ENCODE measurements around the gene CPEB1. TPM values are rescaled to one million over a fixed set of nuclear protein-coding genes. Genes with fewer than 3 reads are reported as not detected.

CPEB1 gene
- total and polyA plus RNA-seq, 2 experiments from 2014 or later, result 4.1 to 9.4 TPM

DNA sequence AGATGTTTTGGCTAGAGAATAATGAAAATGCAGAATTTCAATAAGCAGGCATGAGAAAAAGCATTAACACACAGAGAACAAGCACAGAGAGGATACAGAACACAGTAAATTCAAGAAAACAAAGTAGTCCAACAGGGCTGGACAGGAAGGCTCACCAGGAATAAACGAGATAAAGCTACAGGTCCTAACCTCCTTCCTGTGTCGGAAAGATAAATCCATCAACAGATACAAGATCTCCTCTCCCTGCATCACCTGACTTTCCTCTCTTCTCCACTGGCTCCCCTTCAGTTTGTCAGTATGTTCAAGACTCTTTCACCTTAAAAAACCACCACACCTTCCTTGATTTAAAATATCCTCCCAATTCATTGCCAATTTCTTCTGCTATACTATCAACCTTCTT is 11.4 kb downstream of the CPEB1 start:
- no peaks in the 10 kb centered on the region for H3K9me2 ChIP-seq (ENCODE audit: insufficient read depth)
- H3K36me3 ChIP-seq (ENCODE audit: insufficient read depth), result no peaks in the 10 kb centered on the region
- H3K27ac ChIP-seq (ENCODE audit: low read depth), result no peak overlapping the region
- no peak overlapping the region for H2AFZ ChIP-seq
- H3K4me3 ChIP-seq, result no peak overlapping the region
- no peaks in the 10 kb centered on the region; the same call in 1 of the 2 replicates for H4K20me1 ChIP-seq (replicated peaks; ENCODE audit: insufficient read depth)
- no peak overlapping the region for H3K4me3 Mint-ChIP-seq
- H3K4me1 ChIP-seq (ENCODE audit: insufficient read depth), result no peaks in the 10 kb centered on the region
- no peaks in the 10 kb centered on the region for H3K9me3 Mint-ChIP-seq
- no peak overlapping the region for H3K4me2 ChIP-seq
- DNase-seq (ENCODE audit: low spot score) (no peak), ATAC-seq (no peak)
- no peaks in the 10 kb centered on the region for H3F3A ChIP-seq (replicated peaks; ENCODE audit: low read depth)
- H3K79me2 ChIP-seq (replicated peaks; ENCODE audit: insufficient read depth), result no peaks in the 10 kb centered on the region
- TF ChIP-seq POLR2AphosphoS5 (IDR thresholded peaks at IDR 0.05; ENCODE audit: low read depth) (no peak), ZNF114 (CRISPR knock-in tag; IDR thresholded peaks at IDR 0.05) (no peak), EZH2phosphoT487 (IDR thresholded peaks at IDR 0.05; ENCODE audit: unreplicated experiment) (no peak), NANOG (IDR thresholded peaks at IDR 0.05; ENCODE audit: borderline replicate concordance) (no peak), EZH2 (IDR thresholded peaks at IDR 0.05; ENCODE audit: low read depth, unreplicated experiment) (no peak), JUNB (IDR thresholded peaks at IDR 0.05; ENCODE audit: unreplicated experiment) (no peak), STAT1 (IDR thresholded peaks at IDR 0.05; ENCODE audit: unreplicated experiment) (no peak), ZNF331 (CRISPR knock-in tag; IDR thresholded peaks at IDR 0.05; ENCODE audit: low read depth) (no peak)
- TF ChIP-seq, protein P1, sequence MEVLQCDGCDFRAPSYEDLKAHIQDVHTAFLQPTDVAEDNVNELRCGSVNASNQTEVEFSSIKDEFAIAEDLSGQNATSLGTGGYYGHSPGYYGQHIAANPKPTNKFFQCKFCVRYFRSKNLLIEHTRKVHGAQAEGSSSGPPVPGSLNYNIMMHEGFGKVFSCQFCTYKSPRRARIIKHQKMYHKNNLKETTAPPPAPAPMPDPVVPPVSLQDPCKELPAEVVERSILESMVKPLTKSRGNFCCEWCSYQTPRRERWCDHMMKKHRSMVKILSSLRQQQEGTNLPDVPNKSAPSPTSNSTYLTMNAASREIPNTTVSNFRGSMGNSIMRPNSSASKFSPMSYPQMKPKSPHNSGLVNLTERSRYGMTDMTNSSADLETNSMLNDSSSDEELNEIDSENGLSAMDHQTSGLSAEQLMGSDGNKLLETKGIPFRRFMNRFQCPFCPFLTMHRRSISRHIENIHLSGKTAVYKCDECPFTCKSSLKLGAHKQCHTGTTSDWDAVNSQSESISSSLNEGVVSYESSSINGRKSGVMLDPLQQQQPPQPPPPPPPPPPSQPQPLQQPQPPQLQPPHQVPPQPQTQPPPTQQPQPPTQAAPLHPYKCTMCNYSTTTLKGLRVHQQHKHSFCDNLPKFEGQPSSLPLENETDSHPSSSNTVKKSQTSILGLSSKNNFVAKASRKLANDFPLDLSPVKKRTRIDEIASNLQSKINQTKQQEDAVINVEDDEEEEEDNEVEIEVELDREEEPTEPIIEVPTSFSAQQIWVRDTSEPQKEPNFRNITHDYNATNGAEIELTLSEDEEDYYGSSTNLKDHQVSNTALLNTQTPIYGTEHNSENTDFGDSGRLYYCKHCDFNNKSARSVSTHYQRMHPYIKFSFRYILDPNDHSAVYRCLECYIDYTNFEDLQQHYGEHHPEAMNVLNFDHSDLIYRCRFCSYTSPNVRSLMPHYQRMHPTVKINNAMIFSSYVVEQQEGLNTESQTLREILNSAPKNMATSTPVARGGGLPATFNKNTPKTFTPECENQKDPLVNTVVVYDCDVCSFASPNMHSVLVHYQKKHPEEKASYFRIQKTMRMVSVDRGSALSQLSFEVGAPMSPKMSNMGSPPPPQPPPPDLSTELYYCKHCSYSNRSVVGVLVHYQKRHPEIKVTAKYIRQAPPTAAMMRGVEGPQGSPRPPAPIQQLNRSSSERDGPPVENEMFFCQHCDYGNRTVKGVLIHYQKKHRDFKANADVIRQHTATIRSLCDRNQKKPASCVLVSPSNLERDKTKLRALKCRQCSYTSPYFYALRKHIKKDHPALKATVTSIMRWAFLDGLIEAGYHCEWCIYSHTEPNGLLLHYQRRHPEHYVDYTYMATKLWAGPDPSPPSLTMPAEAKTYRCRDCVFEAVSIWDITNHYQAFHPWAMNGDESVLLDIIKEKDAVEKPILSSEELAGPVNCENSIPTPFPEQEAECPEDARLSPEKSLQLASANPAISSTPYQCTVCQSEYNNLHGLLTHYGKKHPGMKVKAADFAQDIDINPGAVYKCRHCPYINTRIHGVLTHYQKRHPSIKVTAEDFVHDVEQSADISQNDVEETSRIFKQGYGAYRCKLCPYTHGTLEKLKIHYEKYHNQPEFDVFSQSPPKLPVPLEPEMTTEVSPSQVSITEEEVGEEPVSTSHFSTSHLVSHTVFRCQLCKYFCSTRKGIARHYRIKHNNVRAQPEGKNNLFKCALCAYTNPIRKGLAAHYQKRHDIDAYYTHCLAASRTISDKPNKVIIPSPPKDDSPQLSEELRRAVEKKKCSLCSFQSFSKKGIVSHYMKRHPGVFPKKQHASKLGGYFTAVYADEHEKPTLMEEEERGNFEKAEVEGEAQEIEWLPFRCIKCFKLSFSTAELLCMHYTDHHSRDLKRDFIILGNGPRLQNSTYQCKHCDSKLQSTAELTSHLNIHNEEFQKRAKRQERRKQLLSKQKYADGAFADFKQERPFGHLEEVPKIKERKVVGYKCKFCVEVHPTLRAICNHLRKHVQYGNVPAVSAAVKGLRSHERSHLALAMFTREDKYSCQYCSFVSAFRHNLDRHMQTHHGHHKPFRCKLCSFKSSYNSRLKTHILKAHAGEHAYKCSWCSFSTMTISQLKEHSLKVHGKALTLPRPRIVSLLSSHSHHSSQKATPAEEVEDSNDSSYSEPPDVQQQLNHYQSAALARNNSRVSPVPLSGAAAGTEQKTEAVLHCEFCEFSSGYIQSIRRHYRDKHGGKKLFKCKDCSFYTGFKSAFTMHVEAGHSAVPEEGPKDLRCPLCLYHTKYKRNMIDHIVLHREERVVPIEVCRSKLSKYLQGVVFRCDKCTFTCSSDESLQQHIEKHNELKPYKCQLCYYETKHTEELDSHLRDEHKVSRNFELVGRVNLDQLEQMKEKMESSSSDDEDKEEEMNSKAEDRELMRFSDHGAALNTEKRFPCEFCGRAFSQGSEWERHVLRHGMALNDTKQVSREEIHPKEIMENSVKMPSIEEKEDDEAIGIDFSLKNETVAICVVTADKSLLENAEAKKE (CRISPR knock-in tag; IDR thresholded peaks at IDR 0.05), result no peak
- TF ChIP-seq, protein P2, sequence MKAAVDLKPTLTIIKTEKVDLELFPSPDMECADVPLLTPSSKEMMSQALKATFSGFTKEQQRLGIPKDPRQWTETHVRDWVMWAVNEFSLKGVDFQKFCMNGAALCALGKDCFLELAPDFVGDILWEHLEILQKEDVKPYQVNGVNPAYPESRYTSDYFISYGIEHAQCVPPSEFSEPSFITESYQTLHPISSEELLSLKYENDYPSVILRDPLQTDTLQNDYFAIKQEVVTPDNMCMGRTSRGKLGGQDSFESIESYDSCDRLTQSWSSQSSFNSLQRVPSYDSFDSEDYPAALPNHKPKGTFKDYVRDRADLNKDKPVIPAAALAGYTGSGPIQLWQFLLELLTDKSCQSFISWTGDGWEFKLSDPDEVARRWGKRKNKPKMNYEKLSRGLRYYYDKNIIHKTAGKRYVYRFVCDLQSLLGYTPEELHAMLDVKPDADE (IDR thresholded peaks at IDR 0.05), result no peak
- TF ChIP-seq, protein P3, sequence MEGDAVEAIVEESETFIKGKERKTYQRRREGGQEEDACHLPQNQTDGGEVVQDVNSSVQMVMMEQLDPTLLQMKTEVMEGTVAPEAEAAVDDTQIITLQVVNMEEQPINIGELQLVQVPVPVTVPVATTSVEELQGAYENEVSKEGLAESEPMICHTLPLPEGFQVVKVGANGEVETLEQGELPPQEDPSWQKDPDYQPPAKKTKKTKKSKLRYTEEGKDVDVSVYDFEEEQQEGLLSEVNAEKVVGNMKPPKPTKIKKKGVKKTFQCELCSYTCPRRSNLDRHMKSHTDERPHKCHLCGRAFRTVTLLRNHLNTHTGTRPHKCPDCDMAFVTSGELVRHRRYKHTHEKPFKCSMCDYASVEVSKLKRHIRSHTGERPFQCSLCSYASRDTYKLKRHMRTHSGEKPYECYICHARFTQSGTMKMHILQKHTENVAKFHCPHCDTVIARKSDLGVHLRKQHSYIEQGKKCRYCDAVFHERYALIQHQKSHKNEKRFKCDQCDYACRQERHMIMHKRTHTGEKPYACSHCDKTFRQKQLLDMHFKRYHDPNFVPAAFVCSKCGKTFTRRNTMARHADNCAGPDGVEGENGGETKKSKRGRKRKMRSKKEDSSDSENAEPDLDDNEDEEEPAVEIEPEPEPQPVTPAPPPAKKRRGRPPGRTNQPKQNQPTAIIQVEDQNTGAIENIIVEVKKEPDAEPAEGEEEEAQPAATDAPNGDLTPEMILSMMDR (conservative IDR thresholded peaks at IDR 0.05; ENCODE audit: low read depth in 2 of 2), result no peak
- no peaks in the 10 kb centered on the region for H3K27me3 Mint-ChIP-seq (ENCODE audit: insufficient read depth, low read depth, poor library complexity)
- no peaks in the 10 kb centered on the region for H3K4me1 Mint-ChIP-seq
- H3K27me3 ChIP-seq (ENCODE audit: insufficient read depth), result no peaks in the 10 kb centered on the region
- no peak overlapping the region for H3K27ac Mint-ChIP-seq
- no peaks in the 10 kb centered on the region for H3K36me3 Mint-ChIP-seq (ENCODE audit: low read depth)
